ENCODE results near the gene ZGPAT. TPM values are rescaled to one million over a fixed set of nuclear protein-coding genes. Genes with fewer than 3 reads are reported as not detected.

ZGPAT gene
- total RNA-seq, 6 experiments from 2014 or later = 18.7 to 68.9 (median 31.9) TPM

DNA sequence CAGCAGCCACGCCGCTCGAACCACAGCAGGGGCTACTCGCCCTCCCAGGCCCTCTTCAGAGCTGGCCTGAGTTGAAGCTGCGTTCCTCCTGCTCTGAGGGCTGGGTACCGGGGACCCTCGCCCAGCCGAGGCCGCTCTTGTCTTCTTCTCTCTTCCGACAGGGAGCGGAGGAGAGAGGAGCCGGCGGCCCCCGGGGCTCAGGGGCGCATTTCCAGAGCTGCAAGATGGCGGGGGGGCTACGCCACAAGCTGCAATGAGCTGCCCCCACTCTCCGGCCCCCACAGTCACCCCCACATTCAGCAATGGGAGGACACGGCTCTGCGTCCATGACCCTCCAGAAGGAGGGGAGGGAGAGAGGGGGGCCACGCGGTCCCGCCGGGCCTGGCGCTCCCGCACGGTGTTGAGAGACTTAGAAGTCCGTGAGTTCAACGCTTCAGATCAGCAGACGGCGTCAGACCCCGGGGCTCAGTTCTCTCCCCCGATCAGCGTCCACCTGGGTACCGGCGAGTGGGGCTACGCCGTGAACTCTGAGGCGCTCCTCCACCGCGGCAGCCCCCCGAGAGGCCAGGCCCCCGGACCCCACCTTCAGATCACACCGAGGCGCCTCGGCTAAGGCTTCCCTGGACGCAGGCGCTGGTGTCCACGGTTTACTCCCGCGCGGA lies 63.3 kb downstream of the ZGPAT start:
- no peak overlapping the region for H3K4me3 ChIP-seq
- no peak for TF ChIP-seq POLR2A (IDR thresholded peaks at IDR 0.05)
- TF ChIP-seq, protein P1, sequence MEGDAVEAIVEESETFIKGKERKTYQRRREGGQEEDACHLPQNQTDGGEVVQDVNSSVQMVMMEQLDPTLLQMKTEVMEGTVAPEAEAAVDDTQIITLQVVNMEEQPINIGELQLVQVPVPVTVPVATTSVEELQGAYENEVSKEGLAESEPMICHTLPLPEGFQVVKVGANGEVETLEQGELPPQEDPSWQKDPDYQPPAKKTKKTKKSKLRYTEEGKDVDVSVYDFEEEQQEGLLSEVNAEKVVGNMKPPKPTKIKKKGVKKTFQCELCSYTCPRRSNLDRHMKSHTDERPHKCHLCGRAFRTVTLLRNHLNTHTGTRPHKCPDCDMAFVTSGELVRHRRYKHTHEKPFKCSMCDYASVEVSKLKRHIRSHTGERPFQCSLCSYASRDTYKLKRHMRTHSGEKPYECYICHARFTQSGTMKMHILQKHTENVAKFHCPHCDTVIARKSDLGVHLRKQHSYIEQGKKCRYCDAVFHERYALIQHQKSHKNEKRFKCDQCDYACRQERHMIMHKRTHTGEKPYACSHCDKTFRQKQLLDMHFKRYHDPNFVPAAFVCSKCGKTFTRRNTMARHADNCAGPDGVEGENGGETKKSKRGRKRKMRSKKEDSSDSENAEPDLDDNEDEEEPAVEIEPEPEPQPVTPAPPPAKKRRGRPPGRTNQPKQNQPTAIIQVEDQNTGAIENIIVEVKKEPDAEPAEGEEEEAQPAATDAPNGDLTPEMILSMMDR (IDR thresholded peaks at IDR 0.05) = no peak
- ATAC-seq = no peak
- no peaks in the 10 kb centered on the region for H3K36me3 ChIP-seq
- H3K27me3 ChIP-seq = no peaks in the 10 kb centered on the region
- DNase-seq = no peak
- WGBS (ENCODE audit: insufficient coverage, low coverage, low lambda C conversion rate, missing lambda C conversion rate) = 100% methylated on average over 5 of the region's 52 CpGs
- no peak overlapping the region for H3K27ac ChIP-seq
- H3K4me1 ChIP-seq = no peaks in the 10 kb centered on the region
- H3K9me3 ChIP-seq = no peaks in the 10 kb centered on the region
- intact Hi-C loops (cut with DNase I) = no loop called here

DNA sequence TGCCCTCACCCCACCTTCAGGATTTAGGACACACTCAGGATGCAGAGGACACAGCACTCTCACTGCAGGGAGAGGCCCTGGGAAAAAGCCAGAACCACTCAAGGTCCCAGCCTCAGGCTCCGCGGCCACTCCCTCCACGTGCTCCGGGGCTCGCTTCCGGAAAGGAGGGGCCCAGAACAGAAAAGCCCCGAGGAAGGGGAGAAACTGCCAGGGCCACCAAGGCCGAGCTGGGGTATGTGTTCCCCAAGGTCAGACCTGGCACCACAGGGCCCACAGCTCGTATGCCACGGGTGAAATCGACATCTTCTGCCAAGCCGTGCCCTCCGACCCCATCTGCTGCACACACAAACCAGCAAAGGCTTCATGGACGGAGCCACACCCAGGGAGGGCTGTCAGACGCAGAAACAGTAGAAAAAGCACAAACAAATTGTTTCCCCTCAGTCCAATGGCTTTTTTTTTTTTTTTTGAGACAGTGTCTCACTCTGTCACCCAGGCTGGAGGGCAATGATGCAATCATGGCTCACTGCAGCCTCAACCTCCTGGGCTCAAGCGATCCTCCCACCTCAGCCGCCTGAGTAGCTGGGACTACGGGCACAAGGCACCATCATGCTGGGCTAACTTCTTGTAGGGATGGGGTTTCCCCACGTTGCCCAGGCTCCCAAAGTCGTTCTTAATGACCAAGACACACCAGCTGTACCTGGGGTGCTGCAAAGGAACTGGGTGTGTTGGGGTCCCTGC lies 65.1 kb downstream of the ZGPAT start:
- ATAC-seq (peak in 2 of 4 donors; percentile 29 to 42), DNase-seq (no peak)
- TF ChIP-seq POLR2A (IDR thresholded peaks at IDR 0.05) = no peak
- Histone ChIP-seq H3K27ac (no peak overlapping the region), H3K4me3 (no peak overlapping the region), H3K36me3 (no peaks in the 10 kb centered on the region), H3K9me3 (no peaks in the 10 kb centered on the region), H3K4me1 (no peaks in the 10 kb centered on the region), H3K27me3 (no peaks in the 10 kb centered on the region)
- 82% methylated on average over 6 of the region's 20 CpGs for WGBS (ENCODE audit: insufficient coverage, low coverage, low lambda C conversion rate, missing lambda C conversion rate)
- intact Hi-C loops (cut with DNase I) = no loop called here

DNA sequence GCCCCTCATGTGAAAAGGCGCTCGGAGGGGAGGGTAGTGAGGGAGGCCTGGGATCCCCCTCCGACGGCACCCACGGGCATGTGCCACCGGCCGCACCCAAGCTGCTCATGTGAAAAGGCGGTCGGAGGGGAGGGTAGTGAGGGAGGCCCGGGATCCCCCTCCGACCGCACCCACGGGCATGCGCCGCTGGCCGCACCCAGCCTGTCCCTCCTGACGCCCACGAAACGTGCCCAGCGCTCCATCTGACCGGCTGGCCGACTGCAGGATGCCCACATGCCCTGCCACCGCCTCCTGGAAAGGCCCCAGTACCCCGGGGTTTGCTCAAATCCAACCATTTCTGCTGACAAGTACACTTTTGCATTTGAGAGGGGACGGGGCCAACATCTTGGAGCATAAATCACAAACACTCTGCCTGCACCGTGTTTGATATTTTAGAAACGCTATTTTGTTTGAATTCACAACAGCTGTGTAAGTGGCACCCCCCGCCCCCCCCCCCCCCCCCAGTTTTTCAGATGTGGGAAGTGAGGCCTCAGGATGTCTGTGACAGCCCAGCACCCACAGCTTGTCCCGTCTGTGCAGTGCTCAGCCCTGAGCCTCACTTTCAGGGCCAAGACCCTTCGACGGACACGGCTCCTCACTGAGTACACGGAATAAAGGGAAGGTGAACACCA lies 65.9 kb downstream of the ZGPAT start:
- H3K27me3 ChIP-seq = no peaks in the 10 kb centered on the region
- DNase-seq = no peak
- intact Hi-C loops (cut with DNase I) = no loop called here
- WGBS (ENCODE audit: insufficient coverage, low coverage, low lambda C conversion rate, missing lambda C conversion rate) = 76% methylated on average over 7 of the region's 33 CpGs
- H3K4me3 ChIP-seq = no peak overlapping the region
- TF ChIP-seq, protein P1 (IDR thresholded peaks at IDR 0.05) = no peak
- TF ChIP-seq POLR2A (IDR thresholded peaks at IDR 0.05) = no peak
- no peaks in the 10 kb centered on the region for H3K9me3 ChIP-seq
- ATAC-seq = no peak
- no peaks in the 10 kb centered on the region for H3K4me1 ChIP-seq
- no peak overlapping the region for H3K27ac ChIP-seq
- H3K36me3 ChIP-seq = no peaks in the 10 kb centered on the region

DNA sequence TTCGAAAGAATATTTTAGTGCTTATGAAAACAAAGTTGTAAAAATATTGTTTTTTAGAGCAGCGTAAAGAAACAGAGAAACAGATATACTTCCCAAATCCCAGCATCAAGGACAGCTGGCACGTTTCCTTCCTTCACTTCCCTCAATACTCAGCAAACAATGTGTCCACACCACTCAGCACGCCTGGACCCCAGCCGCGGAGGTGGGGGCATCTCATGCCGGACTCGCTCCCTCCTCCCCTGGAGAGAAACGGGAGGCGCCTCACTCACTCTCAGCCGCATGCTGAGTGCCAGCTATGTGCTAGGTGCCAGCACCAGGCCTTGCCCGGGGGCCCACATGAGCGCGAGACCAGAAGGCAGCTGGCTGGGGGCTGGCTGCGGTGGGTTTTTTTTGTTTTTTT lies 66.5 kb downstream of the ZGPAT start:
- Histone ChIP-seq H3K27ac (no peak overlapping the region), H3K27me3 (no peaks in the 10 kb centered on the region), H3K4me1 (no peaks in the 10 kb centered on the region), H3K4me3 (no peak overlapping the region), H3K9me3 (no peaks in the 10 kb centered on the region), H3K36me3 (no peaks in the 10 kb centered on the region)
- 82% methylated on average over 9 of the region's 15 CpGs for WGBS (ENCODE audit: insufficient coverage, low coverage, low lambda C conversion rate, missing lambda C conversion rate)
- DNase-seq (no peak), ATAC-seq (peak in 3 of 4 donors; percentile 28 to 38 (median 34))
- intact Hi-C loops (cut with DNase I) = no loop called here
- TF ChIP-seq, protein P1 (IDR thresholded peaks at IDR 0.05) = no peak
- TF ChIP-seq POLR2A (IDR thresholded peaks at IDR 0.05) = no peak

Data from right lobe of liver (tissue), 6 donors.